ENCODE data around the gene TINAGL1.

The TINAGL1 gene

DNA sequence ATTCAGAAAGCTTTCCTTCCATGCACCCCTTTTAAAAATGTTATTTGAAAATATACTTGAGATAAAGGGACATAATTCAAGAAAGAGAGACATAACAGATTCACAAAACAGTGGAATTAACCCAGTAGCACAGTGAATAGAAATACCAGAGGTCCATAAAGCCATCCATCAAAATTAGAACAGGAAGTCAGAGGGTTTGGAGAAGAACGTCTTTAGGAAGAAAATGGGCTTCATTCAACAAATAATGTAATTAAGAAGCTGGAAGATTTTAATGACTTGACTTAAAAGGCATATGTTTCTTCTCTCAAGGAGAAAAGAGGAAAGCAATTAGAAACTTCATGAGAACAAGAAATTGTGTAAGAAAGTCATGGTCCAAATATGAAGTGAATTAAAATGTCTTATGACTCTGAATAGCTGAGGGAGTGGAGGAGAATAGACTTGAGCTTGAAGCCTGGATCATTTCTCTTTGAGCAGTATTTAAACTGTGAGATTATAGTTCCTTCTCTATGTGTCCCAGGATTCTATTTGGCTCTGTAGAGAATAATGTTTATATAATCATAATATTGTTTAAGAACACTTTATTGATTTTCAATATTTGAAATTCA is 33.3 kb downstream of the TINAGL1 start:
- no peak for DNase-seq

DNA sequence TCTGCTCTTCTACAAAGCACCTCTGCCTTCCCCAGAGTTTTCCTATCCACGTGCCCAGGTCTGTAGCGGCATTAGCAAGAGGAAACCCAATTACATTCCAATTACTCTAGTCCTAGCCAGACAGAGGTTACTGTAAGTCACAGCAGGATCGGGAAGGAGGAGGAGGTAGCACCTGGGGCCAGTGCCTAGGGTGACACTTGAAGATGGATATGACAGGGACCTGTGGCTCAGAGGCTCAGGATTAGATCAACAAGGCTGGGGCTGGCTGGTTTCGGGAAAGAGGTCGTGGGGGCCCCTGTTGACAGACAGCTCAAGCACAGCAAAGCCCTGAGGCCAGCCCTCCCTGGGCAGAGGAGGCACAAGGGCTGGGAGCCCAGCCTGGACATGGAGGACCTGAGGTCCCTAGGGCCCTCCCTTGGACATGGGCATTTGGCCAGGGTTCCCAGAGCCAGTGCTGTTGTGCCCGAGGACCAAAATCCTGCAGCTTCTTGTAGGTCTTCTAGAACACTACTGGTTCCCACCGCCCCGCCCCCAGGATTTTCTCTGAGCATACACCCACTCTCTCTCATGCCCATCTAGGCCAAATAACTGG is 38.2 kb downstream of the TINAGL1 start:
- DNase-seq, result no peak

DNA sequence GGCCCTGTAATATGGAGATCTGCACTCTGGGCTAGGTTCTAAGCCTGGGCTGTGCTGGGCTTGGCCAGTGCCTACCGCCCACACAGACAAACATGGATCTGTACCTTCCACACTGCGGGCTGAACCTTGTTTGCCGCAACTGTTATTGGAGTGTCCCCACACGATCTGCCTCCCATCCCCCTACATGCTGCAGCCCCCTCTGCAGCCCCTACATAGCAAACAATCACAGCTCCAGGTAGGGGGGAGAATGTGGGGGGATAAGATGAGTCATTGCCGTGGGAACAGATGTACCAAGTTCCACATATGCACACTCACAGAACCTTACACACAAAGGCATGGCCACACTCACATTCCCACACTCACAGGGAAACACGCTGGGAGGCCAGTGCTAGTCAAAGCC is 39.1 kb downstream of the TINAGL1 start:
- no peak for DNase-seq

DNA sequence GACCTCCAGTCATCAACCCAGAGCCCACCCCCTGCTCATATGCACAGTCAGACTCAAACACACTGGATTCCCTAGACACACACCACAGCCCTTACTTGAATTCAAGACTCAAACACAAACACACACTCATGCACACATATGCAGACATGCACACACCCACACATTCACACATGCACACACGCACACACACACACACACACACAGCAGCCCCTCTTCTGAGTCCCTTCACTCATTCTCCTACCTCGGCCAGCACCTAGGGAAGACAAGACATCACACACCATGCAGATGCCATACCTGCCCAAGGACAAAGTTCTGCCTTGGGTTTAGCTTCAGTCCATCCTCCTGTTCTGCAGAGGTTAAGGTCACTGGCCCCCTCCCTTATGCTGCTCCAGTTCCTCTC is 39.6 kb downstream of the TINAGL1 start:
- DNase-seq, result no peak

DNA sequence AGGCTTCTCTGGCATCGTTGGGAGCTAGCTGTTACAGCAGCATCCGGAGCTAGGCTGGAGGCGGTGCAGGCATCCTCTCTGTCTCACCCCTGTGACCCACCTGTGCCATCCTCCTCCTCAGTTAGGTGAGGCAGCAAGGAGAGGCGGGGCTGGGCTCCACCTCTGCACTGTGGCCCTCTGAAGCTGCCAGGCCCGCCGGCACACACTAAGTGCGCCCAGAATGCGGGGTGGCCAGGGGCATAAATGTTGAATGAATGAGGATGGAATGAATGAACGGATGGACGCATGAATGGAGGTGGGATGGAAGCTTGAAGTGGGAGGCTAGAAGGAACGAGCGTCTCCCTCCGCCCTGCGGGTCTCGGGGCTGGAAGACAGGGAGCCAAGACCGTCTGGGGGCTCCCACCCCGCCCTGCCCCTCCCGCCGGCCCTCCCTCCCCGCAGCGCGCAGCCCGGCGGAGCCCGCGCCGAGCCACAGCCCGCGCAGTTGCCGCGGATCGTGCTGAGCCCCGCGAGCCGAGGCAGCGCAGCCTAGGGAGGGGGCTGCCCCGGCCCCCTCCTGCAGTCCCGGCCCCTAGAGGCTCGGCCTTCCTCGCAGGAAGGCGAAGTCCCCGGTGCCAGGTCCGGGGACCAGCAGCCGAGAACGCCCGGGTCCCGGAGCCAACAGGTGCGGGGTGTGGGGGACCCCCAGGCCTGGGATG is 41.1 kb downstream of the TINAGL1 start, which contains the start of gene HCRTR1:
HCRTR1 (plus strand) TSS at position 472 of the 698 bp plus-strand sequence. CDS start 1,504 bp downstream, outside the sequence.
- no peak for DNase-seq

DNA sequence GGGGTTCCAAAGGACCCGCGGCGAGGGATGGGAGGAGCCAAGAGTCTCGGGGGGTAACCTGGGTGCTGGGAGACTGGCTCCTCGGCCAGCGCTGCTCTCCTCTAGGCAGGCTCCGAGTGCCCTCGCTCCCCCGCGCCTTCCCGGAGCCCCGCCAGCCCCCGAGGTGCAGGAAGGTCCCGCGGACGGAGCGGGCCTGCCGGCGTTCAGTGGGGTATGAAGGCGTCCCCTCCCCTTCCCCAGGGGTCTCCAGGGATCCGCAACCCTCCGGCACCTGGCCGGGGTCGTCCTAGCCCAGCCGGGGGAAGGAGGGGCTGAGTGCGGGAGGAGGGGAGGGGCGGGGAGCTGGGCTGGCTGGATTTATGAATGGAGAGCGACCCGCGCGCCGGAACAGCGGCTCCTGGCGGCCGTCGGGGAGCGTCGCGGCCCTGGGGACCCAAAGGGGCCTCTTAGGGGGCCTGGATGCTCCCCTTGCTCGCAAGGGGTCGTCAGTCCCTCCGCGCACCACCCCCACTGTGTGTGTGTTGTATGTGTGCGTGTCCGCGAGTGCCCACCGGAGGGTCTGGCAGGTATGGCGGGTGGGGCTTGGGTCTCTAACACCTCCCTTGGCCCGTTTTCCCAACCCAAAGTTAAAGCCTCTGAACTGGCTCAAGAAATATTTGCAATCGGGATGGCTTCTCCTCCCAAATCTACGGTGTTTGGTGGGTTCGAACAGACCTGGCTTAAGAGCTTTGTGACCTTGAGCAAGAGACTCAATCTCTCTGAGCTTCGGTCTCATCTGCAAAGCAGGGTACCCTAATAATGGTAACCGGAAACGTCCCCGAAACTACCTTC is 41.8 kb downstream of the TINAGL1 start:
- peak; percentile 47 for DNase-seq

DNA sequence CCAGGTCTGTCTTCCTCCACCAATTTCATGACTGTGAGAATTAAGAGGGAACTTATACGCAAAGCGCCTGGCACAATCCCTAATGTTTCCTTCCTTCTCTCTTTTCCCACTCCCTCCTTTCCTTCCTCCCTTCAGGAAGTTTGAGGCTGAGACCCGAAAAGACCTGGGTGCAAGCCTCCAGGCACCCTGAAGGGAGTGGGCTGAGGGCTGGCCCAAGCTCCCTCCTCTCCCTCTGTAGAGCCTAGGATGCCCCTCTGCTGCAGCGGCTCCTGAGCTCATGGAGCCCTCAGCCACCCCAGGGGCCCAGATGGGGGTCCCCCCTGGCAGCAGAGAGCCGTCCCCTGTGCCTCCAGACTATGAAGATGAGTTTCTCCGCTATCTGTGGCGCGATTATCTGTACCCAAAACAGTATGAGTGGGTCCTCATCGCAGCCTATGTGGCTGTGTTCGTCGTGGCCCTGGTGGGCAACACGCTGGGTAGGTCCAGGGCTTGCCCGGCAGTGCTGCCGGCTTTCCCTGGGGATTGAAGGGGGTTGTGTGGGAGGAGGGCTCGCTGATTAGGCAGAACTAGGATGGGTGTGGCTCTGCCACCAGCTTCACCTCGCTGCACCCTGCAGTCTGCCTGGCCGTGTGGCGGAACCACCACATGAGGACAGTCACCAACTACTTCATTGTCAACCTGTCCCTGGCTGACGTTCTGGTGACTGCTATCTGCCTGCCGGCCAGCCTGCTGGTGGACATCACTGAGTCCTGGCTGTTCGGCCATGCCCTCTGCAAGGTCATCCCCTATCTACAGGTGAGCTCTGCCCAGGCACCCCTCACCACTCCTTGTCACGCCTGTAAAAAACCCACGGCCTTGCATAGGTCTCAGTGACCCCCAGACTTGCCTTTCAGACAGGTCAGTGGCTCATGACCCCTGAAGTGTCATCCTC is 42.9 kb downstream of the TINAGL1 start:
- no peak for DNase-seq

DNA sequence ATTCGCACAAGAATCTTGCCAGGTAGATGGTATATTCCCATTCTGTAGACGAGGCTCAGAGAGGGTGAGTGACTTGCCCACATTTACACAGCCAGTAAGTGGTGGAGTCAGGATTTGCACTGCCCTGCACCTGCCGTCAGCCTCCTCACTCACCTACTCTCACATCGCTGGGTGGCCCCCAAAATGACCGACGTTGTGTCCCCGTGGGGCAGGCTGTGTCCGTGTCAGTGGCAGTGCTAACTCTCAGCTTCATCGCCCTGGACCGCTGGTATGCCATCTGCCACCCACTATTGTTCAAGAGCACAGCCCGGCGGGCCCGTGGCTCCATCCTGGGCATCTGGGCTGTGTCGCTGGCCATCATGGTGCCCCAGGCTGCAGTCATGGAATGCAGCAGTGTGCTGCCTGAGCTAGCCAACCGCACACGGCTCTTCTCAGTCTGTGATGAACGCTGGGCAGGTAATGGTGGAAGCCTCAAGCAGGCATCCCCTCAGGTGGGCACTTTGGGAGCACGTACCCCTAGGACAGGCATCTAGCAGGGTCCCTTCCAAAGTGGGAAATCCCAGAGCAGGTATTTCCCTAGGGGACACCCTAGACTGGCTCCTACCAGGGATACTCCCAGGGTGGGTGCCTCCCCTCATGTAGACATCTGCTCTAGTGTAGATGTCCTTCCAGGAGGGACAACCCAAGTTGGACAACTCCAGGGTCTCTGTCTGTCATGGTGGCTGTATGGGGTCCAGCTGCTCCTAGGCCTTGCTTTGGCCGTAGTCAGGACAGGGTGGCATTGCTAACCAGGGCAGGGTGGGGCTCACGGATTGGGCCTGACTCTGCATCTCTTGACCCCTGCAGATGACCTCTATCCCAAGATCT is 44.5 kb downstream of the TINAGL1 start:
- DNase-seq, result no peak

DNA sequence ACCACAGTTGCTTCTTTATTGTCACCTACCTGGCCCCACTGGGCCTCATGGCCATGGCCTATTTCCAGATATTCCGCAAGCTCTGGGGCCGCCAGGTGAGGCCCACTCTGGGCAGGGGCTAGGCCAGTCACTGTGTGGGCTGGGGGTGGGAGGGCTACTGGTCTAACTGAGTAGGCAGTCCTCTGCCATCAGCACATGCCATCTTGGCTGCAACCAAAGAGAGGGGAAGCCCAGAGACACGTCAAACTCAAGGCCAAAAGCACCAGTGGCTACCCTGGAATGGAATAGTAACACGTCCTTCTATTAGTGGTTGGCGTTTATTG is 45.1 kb downstream of the TINAGL1 start:
- no peak for DNase-seq

DNA sequence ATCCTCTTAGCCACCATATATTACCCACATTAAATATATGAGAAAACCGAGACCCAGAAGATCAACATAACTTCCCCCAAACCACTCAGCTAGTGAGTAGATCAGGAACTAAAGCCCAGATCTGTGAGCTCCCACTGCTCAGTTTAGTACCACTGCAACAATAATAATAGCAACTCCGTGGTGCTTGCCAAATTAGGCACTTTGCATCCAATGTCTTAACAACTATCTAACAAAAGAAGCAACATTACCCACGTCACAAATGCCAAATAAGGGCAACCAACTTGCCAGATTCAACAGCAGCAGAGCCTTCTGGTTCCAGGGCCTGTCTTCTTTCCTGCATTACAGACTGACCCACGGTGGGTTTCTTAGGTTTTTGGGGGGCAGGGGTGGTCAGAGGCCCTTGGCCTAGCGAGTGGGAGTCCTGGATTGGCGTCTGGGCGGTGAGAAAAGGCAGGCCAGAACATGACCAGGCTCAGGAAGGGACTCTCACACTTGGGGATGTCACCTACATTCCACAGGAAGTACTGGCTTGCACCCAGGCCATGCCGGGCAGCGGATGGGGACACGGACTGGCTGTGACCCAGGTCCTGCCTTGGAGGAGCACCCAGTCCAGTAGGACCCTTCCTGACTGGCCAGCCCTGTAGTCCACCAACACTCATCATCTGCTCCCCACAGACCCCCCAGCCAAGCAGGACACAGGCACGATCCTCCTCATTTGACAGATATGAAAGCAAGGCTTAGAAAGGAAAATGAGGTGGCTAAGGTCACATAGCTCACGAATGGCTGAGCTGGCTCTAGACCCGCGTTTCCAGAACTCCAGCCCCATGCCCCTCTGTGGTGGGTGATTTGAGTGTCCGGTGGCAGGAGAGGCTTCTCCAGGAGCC is 45.8 kb downstream of the TINAGL1 start:
- DNase-seq, result no peak

DNA sequence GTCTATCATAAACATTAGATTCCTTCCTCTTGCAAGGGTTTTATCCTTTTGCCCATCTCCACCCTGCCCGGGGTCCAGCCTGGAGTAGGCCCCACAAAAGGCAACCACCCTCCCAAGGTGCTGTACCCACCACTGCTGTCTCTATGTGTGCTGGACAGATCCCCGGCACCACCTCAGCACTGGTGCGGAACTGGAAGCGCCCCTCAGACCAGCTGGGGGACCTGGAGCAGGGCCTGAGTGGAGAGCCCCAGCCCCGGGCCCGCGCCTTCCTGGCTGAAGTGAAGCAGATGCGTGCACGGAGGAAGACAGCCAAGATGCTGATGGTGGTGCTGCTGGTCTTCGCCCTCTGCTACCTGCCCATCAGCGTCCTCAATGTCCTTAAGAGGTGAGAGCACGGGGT is 47.0 kb downstream of the TINAGL1 start:
- no peak for DNase-seq

DNA sequence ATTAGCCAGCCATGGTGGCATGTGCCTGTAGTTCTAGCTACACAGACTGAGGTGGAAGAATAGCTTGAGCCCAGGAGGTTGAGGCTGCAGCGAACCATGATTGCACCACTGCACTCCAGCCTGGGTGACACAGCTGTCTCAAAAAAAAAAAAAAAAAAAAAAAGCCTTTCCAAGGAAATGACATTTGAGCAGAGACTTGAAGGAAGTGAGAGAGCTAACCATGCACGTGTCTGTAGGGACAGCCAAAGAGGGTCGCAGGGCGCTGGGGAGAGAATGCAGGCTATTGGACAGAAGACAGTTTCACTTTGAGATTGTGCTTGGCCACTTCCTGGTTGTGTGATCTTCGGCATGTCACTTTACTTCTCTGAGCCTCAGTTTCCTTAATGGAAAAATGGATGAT is 48.0 kb downstream of the TINAGL1 start:
- no peak for DNase-seq

DNA sequence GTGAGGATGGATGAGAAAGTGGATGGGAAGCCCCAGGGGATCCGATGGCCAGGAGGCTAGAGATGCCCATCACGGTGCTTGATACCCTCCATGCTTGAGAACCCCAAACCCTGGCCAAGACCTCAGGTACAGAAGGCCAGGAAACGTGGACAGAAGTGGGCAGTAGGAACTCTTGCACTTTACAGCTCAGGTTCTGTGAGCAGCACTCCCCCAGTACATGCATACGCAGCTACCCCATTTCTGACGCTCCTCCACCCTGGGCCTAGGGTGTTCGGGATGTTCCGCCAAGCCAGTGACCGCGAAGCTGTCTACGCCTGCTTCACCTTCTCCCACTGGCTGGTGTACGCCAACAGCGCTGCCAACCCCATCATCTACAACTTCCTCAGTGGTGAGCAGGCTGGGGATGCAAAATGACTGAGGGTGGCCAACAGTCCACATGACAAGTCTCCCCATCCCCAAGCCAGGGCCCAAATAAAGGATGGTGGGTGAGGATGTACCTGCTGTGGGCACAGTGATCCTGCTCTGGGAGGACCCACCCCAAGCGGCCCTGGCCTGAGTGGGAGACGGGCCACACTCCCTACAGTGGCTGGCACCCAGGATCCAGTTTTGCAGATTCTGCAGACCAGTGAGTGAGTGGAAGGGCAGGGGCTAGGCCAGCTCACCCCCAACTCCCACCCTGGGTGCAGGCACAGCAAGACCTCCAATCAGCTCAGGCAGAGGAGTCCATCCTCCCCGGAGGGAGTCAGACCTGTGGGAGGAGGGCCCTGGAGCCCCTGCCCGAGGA is 48.6 kb downstream of the TINAGL1 start:
- no peak for DNase-seq

DNA sequence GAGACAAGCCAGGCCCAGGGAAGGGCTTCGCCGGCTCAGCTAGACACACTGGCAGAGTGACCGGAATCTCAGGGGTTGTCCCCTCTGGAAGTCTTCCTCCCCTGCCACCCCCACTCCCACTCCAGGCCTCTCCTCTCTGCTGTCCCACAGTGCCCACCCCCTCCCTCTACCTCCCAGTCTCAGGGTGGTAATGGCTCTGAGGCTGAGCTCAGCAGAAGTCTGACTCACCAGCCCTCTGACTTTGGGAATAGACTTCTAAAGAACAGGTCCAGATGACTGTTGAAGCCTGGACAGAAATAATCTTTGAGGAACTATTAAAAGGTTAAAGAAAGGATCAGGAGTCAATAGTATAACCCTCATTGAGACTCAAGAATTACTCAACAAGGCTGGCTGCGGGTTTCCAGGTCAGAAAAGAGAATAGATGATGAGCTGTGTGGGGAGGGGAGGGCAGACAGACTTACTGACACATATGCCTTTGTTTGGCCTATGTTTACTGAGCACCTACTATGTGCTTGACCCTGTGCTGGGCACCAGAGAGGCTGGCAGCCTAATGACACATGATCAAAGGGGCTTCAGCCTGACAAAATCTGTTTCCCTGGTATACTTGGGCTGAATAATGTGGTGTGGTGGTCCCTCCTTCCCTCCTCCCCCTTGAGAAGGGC is 49.4 kb downstream of the TINAGL1 start:
- DNase-seq, result peak; percentile 64

DNA sequence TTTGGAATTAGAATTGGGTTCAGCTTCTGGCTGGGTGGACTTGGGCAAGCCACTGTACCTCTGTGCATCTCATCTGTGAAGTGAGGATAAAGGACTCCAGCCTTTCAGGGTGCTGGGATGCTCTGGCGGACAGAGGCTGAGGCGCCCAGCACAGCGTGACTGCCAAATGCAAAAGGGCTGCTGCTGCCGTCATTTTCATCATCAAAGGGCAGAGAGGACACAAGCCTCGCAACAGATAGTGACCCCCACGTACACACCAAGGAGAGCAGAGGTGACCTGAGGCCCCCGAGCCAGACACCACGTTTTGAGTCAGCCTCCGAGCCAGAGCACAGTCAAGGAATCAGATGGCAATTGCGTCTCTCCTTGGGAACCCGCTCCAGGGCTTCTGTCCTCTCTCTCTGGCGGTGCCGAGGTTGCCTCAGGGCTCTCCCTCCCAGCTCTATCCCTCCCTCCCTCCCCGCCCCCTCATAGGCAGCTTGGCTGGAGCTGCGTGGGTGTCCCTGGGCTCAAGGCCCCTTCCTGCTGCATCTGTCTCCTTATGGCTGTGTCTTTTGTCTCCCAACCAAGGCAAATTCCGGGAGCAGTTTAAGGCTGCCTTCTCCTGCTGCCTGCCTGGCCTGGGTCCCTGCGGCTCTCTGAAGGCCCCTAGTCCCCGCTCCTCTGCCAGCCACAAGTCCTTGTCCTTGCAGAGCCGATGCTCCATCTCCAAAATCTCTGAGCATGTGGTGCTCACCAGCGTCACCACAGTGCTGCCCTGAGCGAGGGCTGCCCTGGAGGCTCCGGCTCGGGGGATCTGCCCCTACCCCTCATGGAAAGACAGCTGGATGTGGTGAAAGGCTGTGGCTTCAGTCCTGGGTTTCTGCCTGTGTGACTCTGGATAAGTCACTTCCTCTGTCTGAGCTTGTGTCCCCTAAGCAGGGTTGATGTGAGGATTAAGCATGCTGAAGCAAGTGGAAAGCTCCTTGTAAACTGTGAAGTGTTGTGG is 50.2 kb downstream of the TINAGL1 start:
- DNase-seq, result peak; percentile 66

DNA sequence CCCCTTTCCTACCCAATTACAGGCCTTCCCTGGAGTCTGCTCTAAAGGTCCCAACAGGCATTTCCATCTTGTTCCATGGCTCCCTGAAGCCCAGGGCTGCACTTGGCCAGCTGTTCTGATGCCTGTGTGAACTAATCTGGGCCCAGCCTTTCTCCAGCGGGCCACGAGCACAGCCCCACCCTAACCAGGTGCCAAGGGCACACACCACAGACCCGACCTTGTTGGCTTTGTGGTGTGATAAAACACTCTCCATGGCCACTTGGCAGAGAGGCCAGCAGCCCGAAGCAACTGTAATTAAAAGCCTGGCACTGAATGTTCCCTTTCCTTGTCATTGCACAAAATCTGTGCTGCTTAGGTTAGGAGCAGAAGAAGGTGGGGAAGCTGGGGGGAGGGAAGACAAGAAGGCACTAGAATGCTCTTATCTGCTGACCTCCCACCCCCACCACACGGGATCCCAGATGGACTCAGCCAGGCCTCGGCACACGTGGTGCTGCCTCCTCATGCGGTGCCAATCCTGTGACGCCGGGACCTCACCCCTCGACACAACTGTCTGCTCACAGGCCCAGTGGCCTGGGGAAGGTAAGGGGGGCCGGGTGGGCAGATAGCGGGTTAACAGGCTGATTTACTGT is 51.1 kb downstream of the TINAGL1 start:
- DNase-seq, result no peak

DNA sequence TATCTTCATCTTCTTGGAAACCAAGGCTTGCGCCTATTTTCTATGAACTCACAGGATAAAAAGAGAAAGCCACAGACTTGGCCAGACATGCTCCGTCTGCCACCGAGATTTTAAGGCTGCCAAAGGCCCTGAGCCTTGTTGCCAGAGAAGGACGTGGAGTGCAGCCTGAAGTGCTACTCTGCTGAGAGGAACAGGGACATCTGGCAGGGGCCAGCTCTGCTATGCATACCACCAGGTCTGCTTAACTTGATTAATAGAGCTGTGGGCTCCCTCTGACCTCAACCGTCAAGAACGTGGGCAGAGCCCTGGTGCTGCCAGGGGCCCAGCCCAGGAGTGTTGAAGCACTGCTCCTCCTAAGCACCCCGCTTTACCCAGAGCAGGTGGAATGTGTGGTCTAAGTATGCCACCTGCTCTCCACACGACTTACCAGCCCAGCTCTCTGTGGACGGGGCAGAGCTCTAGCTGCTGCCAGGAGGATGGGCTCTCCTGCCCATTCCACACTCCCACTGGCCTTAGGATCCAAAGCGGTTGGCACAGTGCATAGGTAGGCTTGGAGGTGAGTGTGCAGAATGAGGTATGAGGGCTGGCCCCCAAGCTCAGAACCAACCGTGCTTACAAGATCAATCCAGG is 51.7 kb downstream of the TINAGL1 start:
- DNase-seq, result no peak
